Measurements from ENCODE around the gene RALY.

The RALY gene

DNA sequence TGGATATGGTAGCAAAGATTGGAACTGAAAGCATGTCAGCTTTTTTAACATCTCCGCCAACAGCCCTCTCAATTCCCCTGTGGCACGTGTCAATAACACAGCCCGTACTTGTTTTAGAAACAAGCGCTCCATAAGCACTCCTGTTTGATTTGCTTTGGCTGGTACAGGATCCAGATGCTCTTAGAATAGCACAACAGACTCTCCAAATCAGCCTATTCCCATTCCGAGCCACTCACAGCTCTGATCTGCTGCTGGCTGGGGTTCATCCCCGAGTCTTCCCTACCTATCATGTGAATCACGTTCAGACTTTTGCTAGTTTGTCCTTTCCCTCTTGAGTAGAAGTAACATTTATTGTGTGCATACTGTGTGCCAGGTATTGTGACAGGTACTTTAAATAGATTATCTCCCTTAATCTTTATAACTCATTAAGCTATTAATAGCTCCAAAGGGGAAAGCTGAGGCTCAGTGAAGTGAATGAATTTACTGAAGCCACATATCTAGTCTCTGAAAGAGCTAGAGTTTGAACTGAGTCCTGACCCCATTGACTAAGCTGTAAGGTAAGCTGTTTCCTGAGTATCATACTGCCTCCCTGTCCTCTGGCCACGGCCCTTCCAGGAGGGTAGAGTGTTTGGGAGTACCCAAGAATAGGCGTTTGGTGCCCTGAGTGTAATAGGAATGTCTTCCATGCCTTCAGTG, 46.7 kb downstream of the RALY start:
- Mint-ChIP-seq H3K27me3 (no peaks in the 10 kb centered on the region), H3K9me3 (no peaks in the 10 kb centered on the region), H3K27ac (no peak overlapping the region), H3K36me3 (peaks cover 13 to 41% of the 10 kb centered on the region in 2 donors), H3K4me1 (peaks cover 56 to 79% of the 10 kb centered on the region in 2 donors), H3K4me3 (no peak overlapping the region)
- DNase-seq (no peak), ATAC-seq (replicated peaks) (no peak)

GRCh38 chr20:34041226-34041625, 47.5 kb downstream of the RALY start:
- Mint-ChIP-seq H3K4me1 (peaks cover 58 to 79% of the 10 kb centered on the region in 2 donors), H3K4me3 (no peak overlapping the region), H3K27ac (peak overlapping the region; percentile 59), H3K36me3 (peaks cover 13 to 47% of the 10 kb centered on the region in 2 donors), H3K27me3 (no peaks in the 10 kb centered on the region), H3K9me3 (no peaks in the 10 kb centered on the region)
- ATAC-seq (replicated peaks), result no peak
- no peak for DNase-seq

- Mint-ChIP-seq H3K4me3 (no peak overlapping the region), H3K27ac (peak overlapping the region; percentile 25), H3K36me3 (peaks cover 13 to 44% of the 10 kb centered on the region in 2 donors), H3K9me3 (no peaks in the 10 kb centered on the region), H3K4me1 (peaks cover 53 to 74% of the 10 kb centered on the region in 2 donors), H3K27me3 (no peaks in the 10 kb centered on the region)
- DNase-seq (no peak), ATAC-seq (replicated peaks) (no peak)
These were observed 48.6 kb downstream of the RALY start for GRCh38 chr20:34042262-34042661.

DNA sequence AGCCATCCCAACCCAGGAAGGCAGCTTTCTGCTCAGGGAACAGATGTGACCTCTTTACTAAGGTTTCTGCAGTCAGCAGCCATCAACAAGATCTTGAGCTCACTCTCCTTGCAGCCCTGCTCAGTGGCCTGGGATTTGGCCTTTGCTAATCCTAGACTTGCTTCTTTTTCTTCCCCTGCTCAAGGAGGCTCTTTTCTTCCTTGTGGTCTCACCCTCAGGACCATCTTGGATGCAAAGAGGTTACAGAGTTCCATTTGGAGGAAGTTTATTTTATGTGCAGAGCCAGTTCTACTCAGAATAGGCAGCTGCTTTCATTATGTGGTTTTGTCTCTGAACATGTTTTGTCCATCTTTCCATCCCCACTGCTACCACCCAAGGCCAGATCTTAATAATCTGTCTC, 49.3 kb downstream of the RALY start:
- H3K9me3 Mint-ChIP-seq, result no peaks in the 10 kb centered on the region
- no peak for ATAC-seq (replicated peaks)
- H3K4me1 Mint-ChIP-seq, result peaks cover 48 to 74% of the 10 kb centered on the region in 2 donors
- no peak for DNase-seq
- no peak overlapping the region for H3K27ac Mint-ChIP-seq
- H3K4me3 Mint-ChIP-seq, result no peak overlapping the region
- no peaks in the 10 kb centered on the region for H3K27me3 Mint-ChIP-seq
- H3K36me3 Mint-ChIP-seq, result peaks cover 13 to 39% of the 10 kb centered on the region in 2 donors

GRCh38 chr20:34045294-34045693, 51.6 kb downstream of the RALY start:
- no peak overlapping the region for H3K4me3 Mint-ChIP-seq
- H3K36me3 Mint-ChIP-seq, result peaks cover 11 to 40% of the 10 kb centered on the region in 2 donors
- peaks cover 56 to 77% of the 10 kb centered on the region in 2 donors for H3K4me1 Mint-ChIP-seq
- H3K27me3 Mint-ChIP-seq, result no peaks in the 10 kb centered on the region
- H3K9me3 Mint-ChIP-seq, result no peaks in the 10 kb centered on the region
- no peak for DNase-seq
- H3K27ac Mint-ChIP-seq, result no peak overlapping the region
- no peak for ATAC-seq (replicated peaks)

DNA sequence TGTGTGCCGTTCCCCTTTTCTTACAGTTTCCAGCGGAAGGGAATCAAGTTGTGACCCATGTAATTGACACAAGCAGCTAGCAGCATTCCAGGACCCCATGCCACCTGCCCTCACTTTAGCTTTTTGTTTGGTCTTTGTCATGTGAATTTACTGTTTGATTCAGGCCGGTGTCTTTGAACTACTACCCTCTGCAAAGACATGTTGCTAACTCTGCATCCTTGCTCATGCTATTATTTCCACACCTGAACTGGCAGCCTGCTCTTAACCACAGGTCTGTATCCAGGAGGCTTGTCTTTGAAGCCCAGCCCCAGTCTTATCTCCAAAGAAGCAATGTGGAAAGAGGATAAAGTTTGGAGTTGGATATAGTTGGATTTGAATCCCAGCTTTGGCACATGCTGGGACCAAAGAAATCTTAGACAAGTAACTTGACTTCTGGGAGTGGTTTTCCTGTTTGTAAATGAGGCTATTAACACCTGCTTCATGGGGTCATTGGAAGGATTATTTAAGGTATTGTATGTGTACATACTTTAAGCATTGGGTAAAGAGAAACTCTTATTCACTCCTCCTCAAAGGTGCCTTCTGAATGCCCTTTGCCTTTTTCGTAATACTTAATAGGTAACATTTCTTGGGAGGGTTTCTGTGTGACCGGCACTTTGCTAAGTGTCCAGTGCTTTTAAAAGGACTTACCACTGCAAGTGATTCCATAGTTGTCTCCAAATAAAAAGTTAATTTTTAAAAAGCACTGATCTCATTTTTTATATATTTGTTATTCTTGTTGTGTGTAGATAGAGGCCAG, 52.4 kb downstream of the RALY start:
- Mint-ChIP-seq H3K27ac (peak overlapping the region; percentile 52), H3K27me3 (no peaks in the 10 kb centered on the region), H3K36me3 (peaks cover 10 to 40% of the 10 kb centered on the region in 2 donors), H3K4me3 (no peak overlapping the region), H3K9me3 (no peaks in the 10 kb centered on the region), H3K4me1 (peaks cover 54 to 77% of the 10 kb centered on the region in 2 donors)
- ATAC-seq (replicated peaks), result no peak
- no peak for DNase-seq

DNA sequence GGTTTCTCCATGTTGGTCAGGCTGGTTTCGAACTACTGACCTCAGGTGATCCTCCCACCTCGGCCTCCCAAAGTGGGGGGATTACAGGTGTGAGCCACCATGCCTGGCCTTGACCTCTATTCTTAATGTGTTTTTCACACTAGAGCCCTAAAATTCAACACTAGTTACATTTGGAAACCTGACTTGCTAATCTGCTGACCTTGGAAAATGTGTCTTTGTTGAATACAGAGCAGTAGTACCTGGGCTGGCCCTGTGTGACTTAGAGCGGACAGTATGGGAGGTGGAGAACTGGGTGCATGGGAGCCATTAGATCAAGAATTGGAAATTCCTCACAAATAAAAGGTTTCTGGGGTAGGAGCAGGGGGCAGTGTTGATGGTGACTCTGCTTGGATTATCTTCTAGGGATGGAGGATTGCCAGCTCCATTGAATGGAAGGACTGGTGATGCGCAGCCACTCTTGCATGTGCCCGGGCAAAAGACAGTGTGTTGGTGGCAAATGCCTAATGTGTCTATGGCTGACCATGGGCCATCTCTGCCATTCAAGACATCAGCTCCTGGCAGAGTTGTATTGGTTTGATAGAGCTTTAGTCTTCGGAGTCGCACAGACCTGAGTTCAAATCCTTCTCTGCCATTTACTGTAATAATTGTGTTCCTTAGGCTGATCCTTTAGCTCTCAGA, 53.4 kb downstream of the RALY start:
- H3K4me1 Mint-ChIP-seq, result peaks cover 47 to 67% of the 10 kb centered on the region in 2 donors
- H3K27ac Mint-ChIP-seq, result no peak overlapping the region
- H3K4me3 Mint-ChIP-seq, result no peak overlapping the region
- ATAC-seq (replicated peaks) (no peak), DNase-seq (no peak)
- H3K9me3 Mint-ChIP-seq, result no peaks in the 10 kb centered on the region
- peaks cover 10 to 32% of the 10 kb centered on the region in 2 donors for H3K36me3 Mint-ChIP-seq
- no peaks in the 10 kb centered on the region for H3K27me3 Mint-ChIP-seq

- ATAC-seq (replicated peaks) (no peak), DNase-seq (no peak)
- no peaks in the 10 kb centered on the region for H3K9me3 Mint-ChIP-seq
- no peaks in the 10 kb centered on the region for H3K27me3 Mint-ChIP-seq
- H3K4me3 Mint-ChIP-seq, result no peak overlapping the region
- peaks cover 42 to 59% of the 10 kb centered on the region in 2 donors for H3K4me1 Mint-ChIP-seq
- peaks cover 10 to 31% of the 10 kb centered on the region in 2 donors for H3K36me3 Mint-ChIP-seq
- H3K27ac Mint-ChIP-seq, result no peak overlapping the region
These were observed 54.2 kb downstream of the RALY start for GRCh38 chr20:34047917-34048316.

DNA sequence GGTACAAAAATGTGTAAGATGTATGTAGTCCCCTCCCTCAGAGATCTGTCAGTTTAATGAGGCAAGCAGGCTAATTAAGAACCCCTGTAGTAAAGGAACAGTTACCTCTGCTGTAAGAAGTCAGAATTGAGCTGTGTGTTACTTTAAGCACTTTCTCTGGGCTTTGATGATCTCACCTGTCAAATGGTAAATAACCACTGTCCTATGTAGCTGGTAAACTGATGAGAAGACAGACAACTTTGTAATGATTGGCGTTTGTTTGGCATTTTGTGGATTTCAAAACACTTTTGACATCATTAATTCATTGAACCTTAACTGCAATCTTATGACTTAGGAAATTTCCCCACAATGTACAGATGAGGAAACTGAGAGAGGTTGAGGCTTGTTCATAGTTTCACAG, 55.7 kb downstream of the RALY start:
- Mint-ChIP-seq H3K9me3 (no peaks in the 10 kb centered on the region), H3K4me1 (peaks cover 38 to 57% of the 10 kb centered on the region in 2 donors), H3K27ac (peak overlapping the region; percentile 25)

DNA sequence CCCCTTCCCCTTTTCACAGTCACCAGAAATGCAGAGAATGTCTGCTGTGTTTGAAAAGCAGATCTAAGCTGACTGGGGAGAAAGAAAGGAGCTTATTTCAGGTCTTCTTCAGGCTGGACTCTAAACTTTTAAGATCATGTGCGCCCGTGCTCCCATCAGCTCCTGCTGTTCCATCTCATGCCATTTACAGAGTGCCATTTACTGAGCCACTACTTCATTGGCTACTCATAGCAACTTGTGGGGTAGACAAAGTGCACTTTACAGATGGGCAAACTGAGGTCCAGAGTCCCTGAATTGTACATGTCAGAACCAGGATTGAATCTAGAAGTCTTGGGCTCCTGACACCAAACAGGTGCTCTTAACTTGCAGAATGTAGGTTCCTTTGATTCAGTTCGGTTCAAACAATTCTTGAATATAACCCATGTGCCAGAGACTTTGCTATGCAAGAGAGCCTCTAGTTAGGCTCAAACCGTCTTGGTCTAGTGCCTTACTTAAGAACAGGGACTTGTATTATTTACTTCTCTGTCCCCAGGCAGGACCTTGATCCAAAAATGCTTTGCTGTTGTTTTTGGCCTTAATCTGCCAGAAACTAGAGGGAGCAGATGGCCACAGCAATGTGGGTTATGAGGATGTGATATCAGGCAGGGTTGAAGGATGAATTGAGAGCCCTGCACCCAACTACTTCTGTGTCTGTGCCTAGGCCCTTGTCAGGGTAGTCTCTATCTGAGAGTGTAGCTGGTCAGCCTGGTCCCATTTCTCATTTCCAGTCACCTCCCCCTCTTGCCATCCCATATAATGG, 56.4 kb downstream of the RALY start:
- Mint-ChIP-seq H3K27ac (peak overlapping the region; percentile 25), H3K27me3 (no peaks in the 10 kb centered on the region), H3K4me3 (no peak overlapping the region), H3K9me3 (no peaks in the 10 kb centered on the region), H3K36me3 (peaks cover 8 to 20% of the 10 kb centered on the region in 2 donors), H3K4me1 (peaks cover 37 to 60% of the 10 kb centered on the region in 2 donors)
- no peak for ATAC-seq (replicated peaks)
- DNase-seq, result no peak

More for the DNA sequence above, 55.7 kb downstream of the RALY start:
- ATAC-seq (replicated peaks) (no peak), DNase-seq (no peak)
- H3K27me3 Mint-ChIP-seq, result no peaks in the 10 kb centered on the region
- peaks cover 9 to 20% of the 10 kb centered on the region in 2 donors for H3K36me3 Mint-ChIP-seq
- H3K4me3 Mint-ChIP-seq, result no peak overlapping the region

DNA sequence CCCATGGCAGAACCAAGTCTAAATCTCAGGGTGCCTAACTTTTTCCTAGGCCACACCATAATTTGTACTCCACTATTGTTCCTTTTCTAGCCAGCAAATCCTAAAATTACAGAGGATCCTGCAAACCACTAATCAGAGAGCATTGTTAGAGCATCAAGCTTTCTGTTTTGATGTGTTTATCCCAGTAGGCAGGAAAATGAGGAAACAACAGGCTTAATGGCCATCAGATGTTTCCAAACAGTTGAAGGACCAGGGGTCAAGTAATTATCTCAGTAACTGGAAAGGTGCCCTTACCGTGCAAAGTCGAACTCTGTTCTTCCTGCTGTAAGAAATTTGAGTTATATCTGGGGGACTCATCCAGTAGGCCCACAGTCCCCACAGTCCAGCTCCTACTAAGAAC, 58.7 kb downstream of the RALY start:
- H3K4me3 Mint-ChIP-seq, result no peak overlapping the region
- H3K27ac Mint-ChIP-seq, result no peak overlapping the region
- no peaks in the 10 kb centered on the region for H3K9me3 Mint-ChIP-seq
- H3K27me3 Mint-ChIP-seq, result no peaks in the 10 kb centered on the region
- DNase-seq, result no peak
- H3K36me3 Mint-ChIP-seq, result peaks cover 3 to 10% of the 10 kb centered on the region in 2 donors
- H3K4me1 Mint-ChIP-seq, result peaks cover 32 to 62% of the 10 kb centered on the region in 2 donors
- no peak for ATAC-seq (replicated peaks)

GRCh38 chr20:34055290-34055689, 61.6 kb downstream of the RALY start:
- no peak overlapping the region for H3K4me3 Mint-ChIP-seq

GRCh38 chr20:34058831-34059230, 65.1 kb downstream of the RALY start:
- Mint-ChIP-seq H3K9me3 (no peaks in the 10 kb centered on the region), H3K4me1 (peaks cover 48 to 73% of the 10 kb centered on the region in 2 donors), H3K27ac (peak overlapping the region; percentile 56), H3K4me3 (no peak overlapping the region), H3K36me3 (peaks cover 7 to 18% of the 10 kb centered on the region in 2 donors), H3K27me3 (no peaks in the 10 kb centered on the region)
- DNase-seq (no peak), ATAC-seq (replicated peaks) (peak; percentile 68 to 69)

More at GRCh38 chr20:34055290-34055689, 61.6 kb downstream of the RALY start:
- DNase-seq (no peak), ATAC-seq (replicated peaks) (no peak)
- peaks cover 7 to 13% of the 10 kb centered on the region in 2 donors for H3K36me3 Mint-ChIP-seq
- peaks cover 37 to 63% of the 10 kb centered on the region in 2 donors for H3K4me1 Mint-ChIP-seq
- H3K27ac Mint-ChIP-seq, result no peak overlapping the region
- no peaks in the 10 kb centered on the region for H3K27me3 Mint-ChIP-seq
- no peaks in the 10 kb centered on the region for H3K9me3 Mint-ChIP-seq

DNA sequence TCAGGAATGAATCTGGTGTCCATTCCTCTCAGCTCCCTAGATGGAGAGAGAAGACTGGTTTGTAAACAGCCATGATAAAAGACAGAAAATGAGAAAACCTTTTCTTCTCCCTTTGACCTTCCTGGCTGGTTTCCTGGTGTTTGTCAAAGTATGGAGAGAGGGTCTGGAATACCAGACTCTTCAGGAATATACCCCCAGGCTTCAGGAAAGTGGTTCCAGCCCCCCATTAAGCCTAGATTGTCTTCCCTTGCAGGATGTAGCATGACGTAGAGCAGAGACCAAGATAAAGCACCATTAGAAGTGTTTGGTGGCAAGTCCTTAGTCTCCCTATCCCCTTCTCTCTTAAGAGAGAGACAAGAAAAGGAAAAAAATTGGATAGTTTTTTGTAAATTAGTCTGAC, 67.3 kb downstream of the RALY start:
- no peaks in the 10 kb centered on the region for H3K9me3 Mint-ChIP-seq
- DNase-seq (no peak), ATAC-seq (replicated peaks) (no peak)
- no peak overlapping the region for H3K27ac Mint-ChIP-seq
- H3K27me3 Mint-ChIP-seq, result no peaks in the 10 kb centered on the region
- H3K36me3 Mint-ChIP-seq, result peaks cover 7 to 17% of the 10 kb centered on the region in 2 donors
- no peak overlapping the region for H3K4me3 Mint-ChIP-seq
- peaks cover 40 to 62% of the 10 kb centered on the region in 2 donors for H3K4me1 Mint-ChIP-seq

Data from stimulated activated naive B cell treated with anti-CD40 and anti-IgM and Interleukin-4, amounts not matched to agents 10 μg/mL and 1 μg/mL and 100 μg/mL, for 72 hours (primary cell).